ENCODE data around the gene FAM186B. TPM values are rescaled to one million over a fixed set of nuclear protein-coding genes. Genes with fewer than 3 reads are reported as not detected.

The FAM186B gene
- total RNA-seq, 1 experiment from 2014 or later: 0.42 TPM

GRCh38 chr12:49582201-49582600, 23.2 kb downstream of the FAM186B start:
- Histone ChIP-seq H3K4me3 (replicated peaks in 1 of 2; ENCODE audit: low read depth in 1 of 2, low read length in 2 of 2) (no peak overlapping the region), H3K27me3 (ENCODE audit: insufficient read depth, low read length) (no peaks in the 10 kb centered on the region), H3K9ac (ENCODE audit: low read length) (no peak overlapping the region), H2AFZ (ENCODE audit: low read depth, low read length, poor library complexity, severe bottlenecking) (no peak overlapping the region), H3K27ac (ENCODE audit: low read depth, low read length) (no peak overlapping the region), H3K4me2 (ENCODE audit: low read length) (no peak overlapping the region), H4K20me1 (ENCODE audit: insufficient read depth) (no peaks in the 10 kb centered on the region), H3K9me2 (ENCODE audit: insufficient read depth) (no peaks in the 10 kb centered on the region), H3K36me3 (ENCODE audit: control insufficient read depth in 1 of 2, insufficient read depth in 2 of 2, low read length in 2 of 2) (peaks cover 0 to 2% of the 10 kb centered on the region in 2 experiments; a peak in 1 of 4 replicates), H3K4me1 (ENCODE audit: control insufficient read depth in 1 of 2, insufficient read depth in 2 of 2, low read length in 2 of 2) (peaks cover 7 to 11% of the 10 kb centered on the region in 2 experiments; a peak in 3 of 4 replicates), H3K9me3 (ENCODE audit: control insufficient read depth in 1 of 2, insufficient read depth in 1 of 2, low read depth in 1 of 2, low read length in 2 of 2) (no peaks in the 10 kb centered on the region), H3K79me2 (ENCODE audit: insufficient read depth, low read length) (no peaks in the 10 kb centered on the region; the same call in 1 of the 2 replicates)
- BruUV-seq (replicated peaks): no TSS peak
- POLR2A ChIA-PET: no interaction called here
- intact Hi-C loops (cut with micrococcal nuclease): no loop called here
- no peak for TF ChIP-seq ELF1 (IDR thresholded peaks at IDR 0.05; ENCODE audit: borderline replicate concordance, low read depth)
- no peak for TF ChIP-seq POLR2A (IDR thresholded peaks at IDR 0.05; ENCODE audit: borderline replicate concordance, extremely low read depth, insufficient read depth, insufficient read length)
- TF ChIP-seq REST (IDR thresholded peaks at IDR 0.05; ENCODE audit: low read depth): no peak
- no peak for TF ChIP-seq YY1 (IDR thresholded peaks at IDR 0.05; ENCODE audit: extremely low read depth, insufficient replicate concordance, low read depth, low read length)
- RAD21 ChIA-PET (ENCODE audit: low non-redundant PET in 1 of 2, low total read pairs in 2 of 2, uncharacterized antibody in 2 of 2, unreplicated experiment in 2 of 2): no interaction called here
- CTCF ChIA-PET: interaction anchor here (2.8 to 3.4 kb wide), 3 partner anchors 224 to 293 kb away, joined by 14 to 75 read pairs (median 14); partner anchors contain the start of gene DNAJC22
- DNase-seq (ENCODE audit: low read depth, low spot score) (no peak), ATAC-seq (no peak)
